Liver (tissue), 3 donors: ENCODE data around the gene BCAP31.

Experiments
- CTCF ChIP-seq: fragments of 150-350 bp; IDR thresholded peaks from 2 replicates; pipeline ENCODE4 v1.5.1; 2017; ENCODE audit warnings: improper control_type of control experiment, low read depth, low read length; ENCODE audit not compliant: missing input control
- GABPA ChIP-seq, 2 donors: IDR thresholded peaks in 1 of 2; conservative IDR thresholded peaks in 1 of 2; 2 replicates each; pipeline ENCODE4 v1.6.1; 2016; ENCODE audit warnings: antibody characterized with exemption in 2 of 2, mild to moderate bottlenecking in 1 of 2, moderate library complexity in 1 of 2
- HNF4G ChIP-seq: IDR thresholded peaks from 2 replicates; pipeline ENCODE4 v1.6.1; 2016; ENCODE audit warnings: antibody characterized with exemption
- JUND ChIP-seq, 2 donors: IDR thresholded peaks; 2 replicates each; pipeline ENCODE4 v1.6.1; 2016; ENCODE audit warnings: antibody characterized with exemption in 2 of 2
- MAX ChIP-seq: IDR thresholded peaks from 2 replicates; pipeline ENCODE4 v1.6.1; 2016; ENCODE audit warnings: antibody characterized with exemption
- NR2F2 ChIP-seq: IDR thresholded peaks from 2 replicates; pipeline ENCODE4 v1.6.1; 2016; ENCODE audit warnings: antibody characterized with exemption
- RXRA ChIP-seq, 2 donors: IDR thresholded peaks; 2 replicates each; pipeline ENCODE4 v1.6.1; 2017 to 2018; ENCODE audit warnings: antibody characterized with exemption in 2 of 2, mild to moderate bottlenecking in 1 of 2
- SP1 ChIP-seq: IDR thresholded peaks from 2 replicates; pipeline ENCODE4 v1.6.1; 2018; ENCODE audit warnings: antibody characterized with exemption, mild to moderate bottlenecking
- TAF1 ChIP-seq: conservative IDR thresholded peaks from 2 replicates; pipeline ENCODE4 v1.6.1; 2016; ENCODE audit warnings: antibody characterized with exemption, mild to moderate bottlenecking
- YY1 ChIP-seq: IDR thresholded peaks from 2 replicates; pipeline ENCODE4 v1.6.1; 2016; ENCODE audit warnings: antibody characterized with exemption, mild to moderate bottlenecking
- ZBTB33 ChIP-seq: IDR thresholded peaks from 2 replicates; pipeline ENCODE4 v1.6.1; 2016; ENCODE audit warnings: antibody characterized with exemption
- donor health status: healthy.
- donor health status: healthy.

- TF ChIP-seq CTCF = no peak
- TF ChIP-seq MAX = no peak
- TF ChIP-seq SP1 = no peak
- no peak for TF ChIP-seq YY1
- TF ChIP-seq JUND (IDR thresholded peaks at IDR 0.05) = no peak
- TF ChIP-seq RXRA (IDR thresholded peaks at IDR 0.05) = no peak
- no peak for TF ChIP-seq HNF4G
- TF ChIP-seq TAF1 = no peak
- no peak for TF ChIP-seq GABPA (IDR thresholded peaks at IDR 0.05 in 1 of 2, conservative IDR thresholded peaks at IDR 0.05 in 1 of 2)
- TF ChIP-seq ZBTB33 = no peak
- TF ChIP-seq NR2F2 = no peak
Measured at GRCh38 chrX:153769158-153769864, 45.1 kb upstream of the BCAP31 start.
